Mesenchymal stem cell (in vitro differentiated cells and primary cell): Measurements from ENCODE around the gene APCDD1L.

Experiments
- DNase-seq: peaks from one replicate; pipeline ENCODE4 v3.0.0-alpha.2; 2013
- H2AFZ ChIP-seq: one replicate; pipeline ENCODE4 v1.6.1; 2013; ENCODE audit warnings: low read depth, mild to moderate bottlenecking, control low read depth, inconsistent platforms, low read length, moderate library complexity
- H2AK5ac ChIP-seq: 2 replicates; pipeline ENCODE4 v1.6.1; 2013; ENCODE audit warnings: low read length, moderate library complexity, mild to moderate bottlenecking, inconsistent platforms; ENCODE audit not compliant: severe bottlenecking
- H2BK120ac ChIP-seq: one replicate; pipeline ENCODE4 v1.6.1; 2013; ENCODE audit warnings: low read depth, mild to moderate bottlenecking, inconsistent platforms, low read length, moderate library complexity
- H2BK12ac ChIP-seq, 2 experiments: one replicate each; pipeline ENCODE4 v1.6.1; 2013; ENCODE audit warnings: inconsistent platforms in 2 of 2, low read length in 2 of 2, mild to moderate bottlenecking in 2 of 2, moderate library complexity in 2 of 2, control low read depth in 1 of 2
- H2BK15ac ChIP-seq: one replicate; pipeline ENCODE4 v1.6.1; 2013; ENCODE audit warnings: mild to moderate bottlenecking, low read depth, inconsistent platforms; ENCODE audit not compliant: poor library complexity, severe bottlenecking
- H2BK5ac ChIP-seq: 2 replicates; pipeline ENCODE4 v1.6.1; 2013; ENCODE audit warnings: low read depth, mild to moderate bottlenecking, low read length, control low read depth, inconsistent platforms; ENCODE audit not compliant: poor library complexity, severe bottlenecking
- H3K14ac ChIP-seq, 2 experiments: one replicate each; pipeline ENCODE4 v1.6.1; 2013; ENCODE audit warnings: inconsistent platforms in 2 of 2, low read length in 2 of 2, control low read depth in 1 of 2, mild to moderate bottlenecking in 1 of 2, moderate library complexity in 1 of 2
- H3K18ac ChIP-seq, 2 experiments: one replicate each; pipeline ENCODE4 v1.6.1; 2013; ENCODE audit warnings: inconsistent platforms in 2 of 2, low read length in 2 of 2, control low read depth in 1 of 2, low read depth in 1 of 2, mild to moderate bottlenecking in 1 of 2
- H3K23ac ChIP-seq, 2 experiments: one replicate each; pipeline ENCODE4 v1.6.1; 2013; ENCODE audit warnings: inconsistent platforms in 2 of 2, low read length in 2 of 2, mild to moderate bottlenecking in 2 of 2, moderate library complexity in 2 of 2, control low read depth in 1 of 2
- H3K27ac ChIP-seq: 2 replicates; pipeline ENCODE4 v1.5.1; 2013; ENCODE audit warnings: mild to moderate bottlenecking, moderate library complexity, low read length, control low read depth, inconsistent platforms; ENCODE audit not compliant: poor library complexity, severe bottlenecking
- H3K27me3 ChIP-seq, 2 experiments: 2 replicates each; pipeline versions ENCODE4 v1.6.1 to v1.7.0; 2013; ENCODE audit warnings: low read length in 2 of 2, mild to moderate bottlenecking in 2 of 2, moderate library complexity in 2 of 2, control low read depth in 1 of 2, inconsistent platforms in 1 of 2; ENCODE audit not compliant: control insufficient read depth in 1 of 2, insufficient read depth in 1 of 2
- H3K36me3 ChIP-seq, 2 experiments: 2 replicates each; pipeline versions ENCODE4 v1.6.1 to v1.7.0; 2013; ENCODE audit warnings: low read length in 2 of 2, control low read depth in 1 of 2, inconsistent platforms in 1 of 2, low read depth in 1 of 2, mild to moderate bottlenecking in 1 of 2; ENCODE audit not compliant: insufficient read depth in 2 of 2, control insufficient read depth in 1 of 2
- H3K4ac ChIP-seq, 2 experiments: one replicate each; pipeline ENCODE4 v1.6.1; 2013; ENCODE audit warnings: inconsistent platforms in 2 of 2, low read length in 2 of 2, mild to moderate bottlenecking in 2 of 2, moderate library complexity in 2 of 2, control low read depth in 1 of 2, low read depth in 1 of 2
- H3K4me1 ChIP-seq: 2 replicates; pipeline ENCODE4 v1.6.1; 2013; ENCODE audit warnings: low read depth, low read length, control low read depth; ENCODE audit not compliant: control insufficient read depth, insufficient read depth
- H3K4me2 ChIP-seq: 2 replicates; pipeline ENCODE4 v1.6.1; 2013; ENCODE audit warnings: low read length, mild to moderate bottlenecking, inconsistent platforms; ENCODE audit not compliant: poor library complexity, severe bottlenecking
- H3K4me3 ChIP-seq, 2 experiments: 2 replicates each; pipeline versions ENCODE4 v1.5.1 to v1.7.0; 2013; ENCODE audit warnings: low read length in 2 of 2, mild to moderate bottlenecking in 2 of 2, control low read depth in 1 of 2, low read depth in 1 of 2; ENCODE audit not compliant: insufficient read depth in 1 of 2
- H3K79me1 ChIP-seq: replicated peaks from 2 replicates; pipeline ENCODE4 v1.6.1; 2013; ENCODE audit warnings: mild to moderate bottlenecking, control low read depth, low read length, inconsistent platforms; ENCODE audit not compliant: poor library complexity, severe bottlenecking
- H3K9ac ChIP-seq: 2 replicates; pipeline ENCODE4 v1.7.0; 2013; ENCODE audit warnings: mild to moderate bottlenecking, low read length, moderate library complexity
- H3K9me3 ChIP-seq: 2 replicates; pipeline ENCODE4 v1.7.0; 2013; ENCODE audit warnings: mild to moderate bottlenecking, low read length; ENCODE audit not compliant: control insufficient read depth
- H4K8ac ChIP-seq: one replicate; pipeline ENCODE4 v1.6.1; 2013; ENCODE audit warnings: inconsistent platforms, mild to moderate bottlenecking, low read length, moderate library complexity
- H4K91ac ChIP-seq: one replicate; pipeline ENCODE4 v1.6.1; 2013; ENCODE audit warnings: mild to moderate bottlenecking, low read length, inconsistent platforms
- WGBS: methylation state at CpG from one replicate; pipeline ENCODE4 v1.1.7; 2013; ENCODE audit warnings: mixed read lengths; 5-methylcytosine and 5-hydroxymethylcytosine counted together

APCDD1L gene

GRCh38 chr20:58553841-58554240 is 38.6 kb upstream of the APCDD1L start:
- Histone ChIP-seq H2BK15ac (no peak overlapping the region), H3K4ac (no peak overlapping the region), H2AK5ac (no peak overlapping the region), H3K14ac (no peak overlapping the region), H4K8ac (no peak overlapping the region), H3K4me2 (no peak overlapping the region), H3K27ac (no peak overlapping the region), H3K18ac (no peak overlapping the region), H3K79me1 (no peaks in the 10 kb centered on the region), H3K9me3 (no peaks in the 10 kb centered on the region), H3K36me3 (no peaks in the 10 kb centered on the region), H3K9ac (peak overlapping the region; percentile 13), H2AFZ (no peak overlapping the region), H2BK5ac (no peak overlapping the region), H3K23ac (no peak overlapping the region), H2BK120ac (no peak overlapping the region), H2BK12ac (no peak overlapping the region), H3K4me1 (peaks cover 11% of the 10 kb centered on the region), H3K4me3 (peak overlapping the region in 1 of 2 experiments; percentile 31), H3K27me3 (no peaks in the 10 kb centered on the region), H4K91ac (no peak overlapping the region)
- 80% methylated on average over 9 of the region's 9 CpGs for WGBS
- no peak for DNase-seq

GRCh38 chr20:58553166-58553696 is 38.0 kb upstream of the APCDD1L start:
- Histone ChIP-seq H2BK12ac (no peak overlapping the region), H3K4me3 (peak overlapping the region in 1 of 2 experiments; percentile 31), H3K79me1 (no peaks in the 10 kb centered on the region), H2BK5ac (no peak overlapping the region), H2AFZ (no peak overlapping the region), H3K9me3 (no peaks in the 10 kb centered on the region), H3K4me1 (peaks cover 14% of the 10 kb centered on the region), H3K4ac (no peak overlapping the region), H3K23ac (no peak overlapping the region), H3K9ac (peak overlapping the region; percentile 13), H3K18ac (no peak overlapping the region), H2BK15ac (no peak overlapping the region), H3K4me2 (no peak overlapping the region), H4K8ac (no peak overlapping the region), H3K27ac (no peak overlapping the region), H3K36me3 (no peaks in the 10 kb centered on the region), H2AK5ac (peak overlapping the region; percentile 1), H2BK120ac (no peak overlapping the region), H3K14ac (no peak overlapping the region), H3K27me3 (no peaks in the 10 kb centered on the region), H4K91ac (no peak overlapping the region)
- no peak for DNase-seq
- 85% methylated on average over 2 of the region's 2 CpGs for WGBS

- Histone ChIP-seq H2AFZ (no peak overlapping the region), H3K4ac (no peak overlapping the region), H3K27ac (no peak overlapping the region), H3K18ac (no peak overlapping the region), H2BK5ac (no peak overlapping the region), H3K27me3 (no peaks in the 10 kb centered on the region), H2AK5ac (no peak overlapping the region), H3K9me3 (no peaks in the 10 kb centered on the region), H3K9ac (no peak overlapping the region), H3K4me3 (no peak overlapping the region), H2BK120ac (no peak overlapping the region), H3K4me1 (peaks cover 14% of the 10 kb centered on the region), H3K79me1 (no peaks in the 10 kb centered on the region), H2BK15ac (no peak overlapping the region), H3K23ac (no peak overlapping the region), H3K4me2 (no peak overlapping the region), H3K14ac (no peak overlapping the region), H4K91ac (no peak overlapping the region), H4K8ac (no peak overlapping the region), H3K36me3 (no peaks in the 10 kb centered on the region), H2BK12ac (no peak overlapping the region)
- no peak for DNase-seq
- 87% methylated on average over 11 of the region's 11 CpGs for WGBS
Observed at GRCh38 chr20:58552366-58552934, 37.3 kb upstream of the APCDD1L start.

GRCh38 chr20:58551631-58552030 is 36.4 kb upstream of the APCDD1L start:
- no peak overlapping the region for H3K23ac ChIP-seq
- no peak overlapping the region for H2AK5ac ChIP-seq
- H4K8ac ChIP-seq: no peak overlapping the region
- H3K18ac ChIP-seq: no peak overlapping the region
- H2BK5ac ChIP-seq: no peak overlapping the region
- no peak overlapping the region for H4K91ac ChIP-seq
- H2BK12ac ChIP-seq: no peak overlapping the region
- DNase-seq: no peak
- H3K27ac ChIP-seq: no peak overlapping the region
- no peak overlapping the region for H3K4me2 ChIP-seq
- no peak overlapping the region for H3K9ac ChIP-seq
- peaks cover 19% of the 10 kb centered on the region for H3K4me1 ChIP-seq
- H3K4me3 ChIP-seq: no peak overlapping the region
- no peaks in the 10 kb centered on the region for H3K79me1 ChIP-seq
- no peak overlapping the region for H3K14ac ChIP-seq
- no peak overlapping the region for H3K4ac ChIP-seq
- H2BK120ac ChIP-seq: no peak overlapping the region
- no peaks in the 10 kb centered on the region for H3K9me3 ChIP-seq
- H2AFZ ChIP-seq: no peak overlapping the region
- no peak overlapping the region for H2BK15ac ChIP-seq
- WGBS: 93% methylated on average over 8 of the region's 8 CpGs
- H3K36me3 ChIP-seq: no peaks in the 10 kb centered on the region
- H3K27me3 ChIP-seq: no peaks in the 10 kb centered on the region
